HL-60 (cell line): ENCODE measurements around the gene GPR146.

ENCODE experiments used
- DNase-seq, 2 experiments: peaks; one replicate each; pipeline ENCODE4 v3.0.0-alpha.2; 2010 to 2020; ENCODE audit warnings: low read depth in 1 of 2, low spot score in 1 of 2
- H3K27ac ChIP-seq: fragments of 250-450 bp; sonication (Bioruptor Pico); replicated peaks from 2 replicates; pipeline ENCODE4 v1.5.1; 2020; ENCODE audit warnings: mild to moderate bottlenecking, moderate library complexity
- H3K27me3 ChIP-seq: fragments of 250-450 bp; sonication (Bioruptor Pico); 2 replicates; pipeline ENCODE4 v1.5.1; 2021; ENCODE audit warnings: mild to moderate bottlenecking, moderate library complexity; ENCODE audit not compliant: insufficient read depth, poor library complexity, severe bottlenecking
- H3K4me3 ChIP-seq: replicated peaks from 2 replicates; pipeline ENCODE4 v1.5.1; 2011; ENCODE audit warnings: mild to moderate bottlenecking, control low read depth, low read length; ENCODE audit not compliant: insufficient read depth
- CTCF ChIP-seq: IDR thresholded peaks from one replicate; pipeline ENCODE4 v1.5.1; 2011; ENCODE audit warnings: low read length, control low read depth, inconsistent platforms; ENCODE audit not compliant: insufficient read depth
- GABPA ChIP-seq: IDR thresholded peaks from 2 replicates; pipeline ENCODE4 v1.6.1; 2012; ENCODE audit warnings: low read depth
- POLR2AphosphoS5 ChIP-seq: IDR thresholded peaks from 2 replicates; pipeline ENCODE4 v1.6.1; 2012; ENCODE audit warnings: low read depth
- REST ChIP-seq: IDR thresholded peaks from 2 replicates; pipeline ENCODE4 v1.6.1; 2012; ENCODE audit warnings: low read depth; ENCODE audit not compliant: insufficient replicate concordance
- SPI1 ChIP-seq: IDR thresholded peaks from 2 replicates; pipeline ENCODE4 v1.6.1; 2012; ENCODE audit warnings: low read depth, mild to moderate bottlenecking, borderline replicate concordance

The GPR146 gene

GRCh38 chr7:1066242-1066588 is 21.9 kb downstream of the GPR146 start:
- no peak for TF ChIP-seq GABPA
- Histone ChIP-seq H3K27ac (no peak overlapping the region), H3K27me3 (no peaks in the 10 kb centered on the region), H3K4me3 (no peak overlapping the region)
- DNase-seq: no peak

DNA sequence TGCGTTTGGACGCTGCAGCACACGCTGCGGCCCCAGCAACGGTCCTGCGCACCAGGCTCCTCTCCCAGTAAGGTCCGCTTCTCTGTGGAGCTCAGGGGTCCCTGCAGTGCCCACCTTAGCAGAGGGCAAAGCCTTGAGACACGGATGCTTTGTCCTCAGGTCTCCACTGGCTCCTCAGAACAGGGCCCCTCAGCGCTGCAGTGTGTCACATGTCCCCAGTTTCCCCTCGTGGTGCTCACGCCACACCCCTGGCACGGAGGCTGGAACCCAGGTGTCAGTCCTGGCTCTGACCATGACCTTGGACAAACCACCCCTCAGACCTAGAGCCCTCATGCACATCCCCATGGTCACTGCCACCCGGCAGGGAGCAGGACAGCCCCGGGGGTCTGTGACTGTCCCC is 23.7 kb downstream of the GPR146 start:
- Histone ChIP-seq H3K27ac (no peak overlapping the region), H3K4me3 (no peak overlapping the region), H3K27me3 (no peaks in the 10 kb centered on the region)
- no peak for DNase-seq
- TF ChIP-seq REST (no peak), SPI1 (no peak), CTCF (no peak), POLR2AphosphoS5 (no peak), GABPA (no peak)

GRCh38 chr7:1068619-1069018 is 24.3 kb downstream of the GPR146 start:
- Histone ChIP-seq H3K27ac (no peak overlapping the region), H3K27me3 (no peaks in the 10 kb centered on the region), H3K4me3 (no peak overlapping the region)
- TF ChIP-seq SPI1 (no peak), POLR2AphosphoS5 (no peak), REST (no peak), GABPA (no peak), CTCF (no peak)
- DNase-seq: no peak

- H3K4me3 ChIP-seq: no peak overlapping the region
- H3K27me3 ChIP-seq: no peaks in the 10 kb centered on the region
- no peak for DNase-seq
- no peak for TF ChIP-seq GABPA
- no peak for TF ChIP-seq SPI1
- no peak for TF ChIP-seq POLR2AphosphoS5
- no peak for TF ChIP-seq CTCF
- no peak for TF ChIP-seq REST
- no peak overlapping the region for H3K27ac ChIP-seq
Observed at GRCh38 chr7:1070544-1071011, 26.2 kb downstream of the GPR146 start.
